CD14-positive monocyte (primary cell): ENCODE data around the gene POMT2. TPM values are rescaled to one million over a fixed set of nuclear protein-coding genes. Genes with fewer than 3 reads are reported as not detected.

Experiments
- DNase-seq, 3 donors: peaks; one replicate each; pipeline ENCODE4 v3.0.0-alpha.2; 2011 to 2022
- H2AFZ ChIP-seq: 2 replicates; pipeline ENCODE4 v1.6.0; 2012; ENCODE audit warnings: mild to moderate bottlenecking, low read depth, low read length, inconsistent platforms; ENCODE audit not compliant: insufficient read depth, poor library complexity, severe bottlenecking
- H3K27ac ChIP-seq, 2 donors: 1 replicate in 1 of 2; 2 replicates in 1 of 2; pipeline ENCODE4 v1.5.1; 2012 to 2013; ENCODE audit warnings: low read length in 2 of 2, control low read depth in 1 of 2, inconsistent platforms in 1 of 2, low read depth in 1 of 2, mild to moderate bottlenecking in 1 of 2
- H3K27me3 ChIP-seq, 2 donors: one replicate each; pipeline versions ENCODE4 v1.6.0 to v1.6.1; 2011 to 2013; ENCODE audit warnings: low read length in 2 of 2; ENCODE audit not compliant: control insufficient read depth in 2 of 2, insufficient read depth in 2 of 2
- H3K36me3 ChIP-seq, 2 donors: replicated peaks in 1 of 2; 1 replicate in 1 of 2; 2 replicates in 1 of 2; pipeline versions ENCODE4 v1.5.1 to v1.6.1; 2012 to 2013; ENCODE audit warnings: low read length in 2 of 2, control low read depth in 1 of 2, inconsistent platforms in 1 of 2, mild to moderate bottlenecking in 1 of 2; ENCODE audit not compliant: insufficient read depth in 2 of 2, control insufficient read depth in 1 of 2
- H3K4me1 ChIP-seq, 2 donors: 1 replicate in 1 of 2; 2 replicates in 1 of 2; pipeline versions ENCODE4 v1.5.1 to v1.6.1; 2012 to 2013; ENCODE audit warnings: low read length in 2 of 2, control low read depth in 1 of 2, inconsistent platforms in 1 of 2, mild to moderate bottlenecking in 1 of 2, moderate library complexity in 1 of 2; ENCODE audit not compliant: insufficient read depth in 2 of 2, control insufficient read depth in 1 of 2
- H3K4me2 ChIP-seq: replicated peaks from 2 replicates; pipeline ENCODE3; 2012; ENCODE audit warnings: low read length, moderate library complexity, mild to moderate bottlenecking; ENCODE audit not compliant: poor library complexity, severe bottlenecking; ENCODE audit errors: extremely low read depth
- H3K4me3 ChIP-seq, 3 experiments: fragments of 200-600 bp in 1 of 3; sonication (generic) in 1 of 3; replicated peaks in 1 of 3; 1 replicate in 2 of 3; 2 replicates in 1 of 3; pipeline ENCODE4 v1.5.1; 2011 to 2013; ENCODE audit warnings: low read length in 3 of 3, mild to moderate bottlenecking in 3 of 3, control low read depth in 2 of 3, low read depth in 2 of 3, inconsistent platforms in 1 of 3, moderate library complexity in 1 of 3
- H3K79me2 ChIP-seq: 2 replicates; pipeline ENCODE4 v1.6.0; 2012; ENCODE audit warnings: mild to moderate bottlenecking, control low read depth, inconsistent platforms, low read length, moderate library complexity; ENCODE audit not compliant: insufficient read depth
- H3K9ac ChIP-seq: 2 replicates; pipeline ENCODE4 v1.6.0; 2017; ENCODE audit warnings: low read length, mild to moderate bottlenecking; ENCODE audit not compliant: insufficient read depth, poor library complexity, severe bottlenecking
- H3K9me3 ChIP-seq, 2 donors: replicated peaks in 1 of 2; 1 replicate in 1 of 2; 2 replicates in 1 of 2; pipeline versions ENCODE4 v1.5.1 to v1.6.1; 2012 to 2013; ENCODE audit warnings: low read length in 2 of 2, control low read depth in 1 of 2; ENCODE audit not compliant: control insufficient read depth in 1 of 2, insufficient read depth in 1 of 2
- H4K20me1 ChIP-seq: 2 replicates; pipeline ENCODE4 v1.6.0; 2012; ENCODE audit warnings: mild to moderate bottlenecking, low read length, control low read depth, moderate library complexity; ENCODE audit not compliant: insufficient read depth
- H3K27ac Mint-ChIP-seq, 7 donors: one replicate each; pipeline ENCODE4 v1.8.0; 2020; ENCODE audit warnings: mild to moderate bottlenecking in 7 of 7, mixed read lengths in 7 of 7, moderate library complexity in 6 of 7, inconsistent platforms in 2 of 7
- H3K27me3 Mint-ChIP-seq, 3 donors: one replicate each; pipeline ENCODE4 v1.8.0; 2021 to 2022; ENCODE audit warnings: low read depth in 3 of 3, mild to moderate bottlenecking in 3 of 3, mixed read lengths in 3 of 3, moderate library complexity in 3 of 3, inconsistent platforms in 1 of 3
- H3K36me3 Mint-ChIP-seq, 2 donors: one replicate each; pipeline ENCODE4 v1.8.0; 2020; ENCODE audit warnings: mixed read lengths in 2 of 2, inconsistent platforms in 1 of 2, mild to moderate bottlenecking in 1 of 2
- H3K4me1 Mint-ChIP-seq: one replicate; pipeline ENCODE4 v1.8.0; 2020; ENCODE audit warnings: mild to moderate bottlenecking, mixed read lengths
- H3K4me3 Mint-ChIP-seq, 2 donors: one replicate each; pipeline ENCODE4 v1.8.0; 2020; ENCODE audit warnings: mild to moderate bottlenecking in 2 of 2, mixed read lengths in 2 of 2, moderate library complexity in 1 of 2
- H3K9me3 Mint-ChIP-seq, 7 donors: one replicate each; pipeline ENCODE4 v1.8.0; 2020 to 2022; ENCODE audit warnings: mixed read lengths in 7 of 7, mild to moderate bottlenecking in 6 of 7, moderate library complexity in 6 of 7, inconsistent platforms in 2 of 7
- WGBS: methylation state at CpG from one replicate; pipeline ENCODE4 v1.1.5; 2013; ENCODE audit warnings: missing lambda C conversion rate; ENCODE audit not compliant: insufficient coverage; 5-methylcytosine and 5-hydroxymethylcytosine counted together
- intact Hi-C, 2 donors: fragments of 100-400 bp; cut with micrococcal nuclease; formaldehyde crosslinking; loops; one replicate each; pipeline versions ENCODE4 v1.15.0 to v1.15.1; 2023
- polyA plus RNA-seq, 3 donors: library from polyadenylated mRNA; depleted of rRNA in 1 of 3; unstranded in 2 of 3; stranded (reverse) in 1 of 3; fragments of 300-500 nt in 2 of 3; fragments of >200 nt in 1 of 3; fragmentation: Illumina TruSeq in 2 of 3; gene quantifications; 1 replicate in 2 of 3; 2 replicates in 1 of 3; pipeline ENCODE4 v1.2.3, GENCODE V29; 2012 to 2021
- TF ChIP-seq, protein P1 (sequence below): fragments of 200-600 bp; IDR thresholded peaks from one replicate; pipeline ENCODE4 v1.8.0; 2022; ENCODE audit warnings: antibody characterized with exemption, mild to moderate bottlenecking

The POMT2 gene
- polyA plus RNA-seq, 3 donors: 1.5 to 8.9 (median 1.8) TPM

DNA sequence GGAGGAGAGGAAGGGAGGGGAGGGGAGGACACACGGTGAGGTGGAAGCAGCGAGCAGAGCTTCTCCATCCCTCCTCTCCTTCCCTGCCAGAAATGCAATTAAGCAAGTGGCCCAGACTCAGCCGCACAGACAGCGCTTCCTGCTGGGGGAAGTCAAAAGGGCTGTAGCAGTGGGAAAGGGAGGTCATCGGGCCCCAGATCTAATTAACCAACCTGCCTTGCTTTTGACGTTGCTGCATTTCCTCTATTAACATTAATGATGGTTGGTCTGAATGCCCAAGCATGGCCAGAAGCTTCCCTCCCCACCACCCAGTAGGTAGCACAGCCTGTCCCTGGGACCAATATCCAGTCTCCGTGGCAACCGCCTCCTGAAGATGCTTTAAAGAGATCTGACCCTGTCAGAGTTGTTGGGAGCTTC lies 45.1 kb downstream of the POMT2 start:
- peaks cover 0 to 4% (median 0%) of the 10 kb centered on the region in 7 donors for H3K9me3 Mint-ChIP-seq
- H3K9ac ChIP-seq: no peak overlapping the region
- H3K36me3 ChIP-seq: peaks cover 0 to 17% of the 10 kb centered on the region in 2 donors
- no peak overlapping the region for H2AFZ ChIP-seq
- no peaks in the 10 kb centered on the region for H3K9me3 ChIP-seq
- no peaks in the 10 kb centered on the region for H3K4me1 Mint-ChIP-seq
- H3K27ac ChIP-seq: no peak overlapping the region
- no peak overlapping the region for H3K4me3 ChIP-seq
- H3K4me3 Mint-ChIP-seq: no peak overlapping the region
- TF ChIP-seq, protein P1, sequence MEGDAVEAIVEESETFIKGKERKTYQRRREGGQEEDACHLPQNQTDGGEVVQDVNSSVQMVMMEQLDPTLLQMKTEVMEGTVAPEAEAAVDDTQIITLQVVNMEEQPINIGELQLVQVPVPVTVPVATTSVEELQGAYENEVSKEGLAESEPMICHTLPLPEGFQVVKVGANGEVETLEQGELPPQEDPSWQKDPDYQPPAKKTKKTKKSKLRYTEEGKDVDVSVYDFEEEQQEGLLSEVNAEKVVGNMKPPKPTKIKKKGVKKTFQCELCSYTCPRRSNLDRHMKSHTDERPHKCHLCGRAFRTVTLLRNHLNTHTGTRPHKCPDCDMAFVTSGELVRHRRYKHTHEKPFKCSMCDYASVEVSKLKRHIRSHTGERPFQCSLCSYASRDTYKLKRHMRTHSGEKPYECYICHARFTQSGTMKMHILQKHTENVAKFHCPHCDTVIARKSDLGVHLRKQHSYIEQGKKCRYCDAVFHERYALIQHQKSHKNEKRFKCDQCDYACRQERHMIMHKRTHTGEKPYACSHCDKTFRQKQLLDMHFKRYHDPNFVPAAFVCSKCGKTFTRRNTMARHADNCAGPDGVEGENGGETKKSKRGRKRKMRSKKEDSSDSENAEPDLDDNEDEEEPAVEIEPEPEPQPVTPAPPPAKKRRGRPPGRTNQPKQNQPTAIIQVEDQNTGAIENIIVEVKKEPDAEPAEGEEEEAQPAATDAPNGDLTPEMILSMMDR: no peak
- no peak for DNase-seq
- H4K20me1 ChIP-seq: no peaks in the 10 kb centered on the region
- peaks cover 7 to 13% of the 10 kb centered on the region in 2 donors for H3K27me3 ChIP-seq
- H3K4me2 ChIP-seq: no peak overlapping the region
- 60% methylated on average over 2 of the region's 8 CpGs for WGBS
- H3K27me3 Mint-ChIP-seq: peaks cover 17 to 28% (median 17%) of the 10 kb centered on the region in 3 donors
- H3K36me3 Mint-ChIP-seq: peaks cover 9 to 28% of the 10 kb centered on the region in 2 donors
- H3K4me1 ChIP-seq: no peaks in the 10 kb centered on the region
- intact Hi-C loops: no loop called here
- peak overlapping the region in 1 of 7 donors; percentile 43 for H3K27ac Mint-ChIP-seq
- H3K79me2 ChIP-seq: no peaks in the 10 kb centered on the region

DNA sequence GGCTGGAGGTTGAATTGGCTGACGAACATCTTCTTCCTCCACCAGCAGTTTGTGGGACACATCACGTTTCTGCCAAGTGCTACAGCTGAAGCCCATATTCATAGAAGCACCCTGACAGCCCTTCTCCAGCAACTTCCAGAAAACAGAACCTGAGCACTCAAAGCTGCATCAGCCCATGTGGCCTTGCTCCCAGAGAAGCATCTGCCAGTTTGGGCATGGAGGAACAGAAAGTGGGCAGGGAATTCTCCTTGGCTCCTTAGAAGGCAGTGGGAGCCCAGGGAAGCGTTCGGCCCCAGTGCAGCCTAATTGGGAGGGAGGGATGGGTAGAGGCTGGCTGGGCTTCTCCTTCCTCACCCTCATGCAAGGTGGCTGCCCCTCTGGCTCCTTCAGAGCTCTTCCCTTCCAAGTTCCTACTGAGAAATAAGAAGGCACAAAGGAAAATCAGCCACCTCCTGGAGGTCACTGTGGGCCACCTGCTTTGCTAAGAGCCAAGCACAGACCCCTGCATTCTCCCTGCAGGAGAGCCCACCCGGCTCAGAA lies 45.6 kb downstream of the POMT2 start:
- H3K27ac Mint-ChIP-seq: peak overlapping the region in 1 of 7 donors; percentile 45
- DNase-seq: no peak
- no peak overlapping the region for H3K4me3 ChIP-seq

More for the DNA sequence above, 45.6 kb downstream of the POMT2 start:
- Histone ChIP-seq H3K27ac (no peak overlapping the region), H3K4me2 (no peak overlapping the region), H3K4me1 (no peaks in the 10 kb centered on the region), H4K20me1 (no peaks in the 10 kb centered on the region), H3K9ac (no peak overlapping the region), H3K36me3 (peaks cover 0 to 17% of the 10 kb centered on the region in 2 donors), H3K79me2 (no peaks in the 10 kb centered on the region), H3K9me3 (no peaks in the 10 kb centered on the region), H2AFZ (no peak overlapping the region), H3K27me3 (peaks cover 12 to 17% of the 10 kb centered on the region in 2 donors)
- H3K27me3 Mint-ChIP-seq: peaks cover 20 to 33% (median 22%) of the 10 kb centered on the region in 3 donors
- no peaks in the 10 kb centered on the region for H3K4me1 Mint-ChIP-seq
- peaks cover 7 to 24% of the 10 kb centered on the region in 2 donors for H3K36me3 Mint-ChIP-seq
- intact Hi-C loops: no loop called here
- no peak overlapping the region for H3K4me3 Mint-ChIP-seq
- TF ChIP-seq, protein P1: no peak
- peaks cover 0 to 6% (median 0%) of the 10 kb centered on the region in 7 donors for H3K9me3 Mint-ChIP-seq
- no CpG with 5 or more reads among the region's 5 CpGs for WGBS
